ENCODE results near the gene NRXN2. TPM values are rescaled to one million over a fixed set of nuclear protein-coding genes. Genes with fewer than 3 reads are reported as not detected.

NRXN2 gene
- total RNA-seq, 1 donor from 2014 or later, result 50.4 TPM

GRCh38 chr11:64726867-64727530, 4.0 kb upstream of the NRXN2 start:
- H3K27me3 Mint-ChIP-seq (ENCODE audit: unreplicated experiment), result peaks cover 16% of the 10 kb centered on the region
- no peak for DNase-seq
- TF ChIP-seq, protein P1, sequence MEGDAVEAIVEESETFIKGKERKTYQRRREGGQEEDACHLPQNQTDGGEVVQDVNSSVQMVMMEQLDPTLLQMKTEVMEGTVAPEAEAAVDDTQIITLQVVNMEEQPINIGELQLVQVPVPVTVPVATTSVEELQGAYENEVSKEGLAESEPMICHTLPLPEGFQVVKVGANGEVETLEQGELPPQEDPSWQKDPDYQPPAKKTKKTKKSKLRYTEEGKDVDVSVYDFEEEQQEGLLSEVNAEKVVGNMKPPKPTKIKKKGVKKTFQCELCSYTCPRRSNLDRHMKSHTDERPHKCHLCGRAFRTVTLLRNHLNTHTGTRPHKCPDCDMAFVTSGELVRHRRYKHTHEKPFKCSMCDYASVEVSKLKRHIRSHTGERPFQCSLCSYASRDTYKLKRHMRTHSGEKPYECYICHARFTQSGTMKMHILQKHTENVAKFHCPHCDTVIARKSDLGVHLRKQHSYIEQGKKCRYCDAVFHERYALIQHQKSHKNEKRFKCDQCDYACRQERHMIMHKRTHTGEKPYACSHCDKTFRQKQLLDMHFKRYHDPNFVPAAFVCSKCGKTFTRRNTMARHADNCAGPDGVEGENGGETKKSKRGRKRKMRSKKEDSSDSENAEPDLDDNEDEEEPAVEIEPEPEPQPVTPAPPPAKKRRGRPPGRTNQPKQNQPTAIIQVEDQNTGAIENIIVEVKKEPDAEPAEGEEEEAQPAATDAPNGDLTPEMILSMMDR (IDR thresholded peaks at IDR 0.05; ENCODE audit: partially characterized antibody, unreplicated experiment), result no peak
- H3K36me3 Mint-ChIP-seq (ENCODE audit: unreplicated experiment), result no peaks in the 10 kb centered on the region
- H3K4me1 Mint-ChIP-seq (ENCODE audit: low read depth, unreplicated experiment), result peaks cover 20% of the 10 kb centered on the region
- H3K9me3 Mint-ChIP-seq (ENCODE audit: unreplicated experiment), result peaks cover 9% of the 10 kb centered on the region
- no peak overlapping the region for H3K4me3 Mint-ChIP-seq (ENCODE audit: unreplicated experiment)
- H3K27ac Mint-ChIP-seq (ENCODE audit: unreplicated experiment), result no peak overlapping the region

GRCh38 chr11:64726211-64726641, 3.2 kb upstream of the NRXN2 start:
- Mint-ChIP-seq H3K36me3 (ENCODE audit: unreplicated experiment) (no peaks in the 10 kb centered on the region), H3K4me1 (ENCODE audit: low read depth, unreplicated experiment) (peaks cover 20% of the 10 kb centered on the region)
- no peak for DNase-seq

GRCh38 chr11:64724863-64725532, 2.0 kb upstream of the NRXN2 start:
- Mint-ChIP-seq H3K4me3 (ENCODE audit: unreplicated experiment) (peak overlapping the region; percentile 62), H3K4me1 (ENCODE audit: low read depth, unreplicated experiment) (peaks cover 26% of the 10 kb centered on the region), H3K27me3 (ENCODE audit: unreplicated experiment) (peaks cover 26% of the 10 kb centered on the region), H3K36me3 (ENCODE audit: unreplicated experiment) (no peaks in the 10 kb centered on the region), H3K27ac (ENCODE audit: unreplicated experiment) (peak overlapping the region; percentile 73), H3K9me3 (ENCODE audit: unreplicated experiment) (peaks cover 11% of the 10 kb centered on the region)
- TF ChIP-seq, protein P1 (IDR thresholded peaks at IDR 0.05; ENCODE audit: partially characterized antibody, unreplicated experiment), result no peak
- DNase-seq, result no peak

More at GRCh38 chr11:64726211-64726641, 3.2 kb upstream of the NRXN2 start:
- H3K27ac Mint-ChIP-seq (ENCODE audit: unreplicated experiment), result no peak overlapping the region
- H3K9me3 Mint-ChIP-seq (ENCODE audit: unreplicated experiment), result peaks cover 11% of the 10 kb centered on the region
- no peak overlapping the region for H3K4me3 Mint-ChIP-seq (ENCODE audit: unreplicated experiment)
- H3K27me3 Mint-ChIP-seq (ENCODE audit: unreplicated experiment), result peaks cover 16% of the 10 kb centered on the region
- TF ChIP-seq, protein P1 (IDR thresholded peaks at IDR 0.05; ENCODE audit: partially characterized antibody, unreplicated experiment), result no peak

DNA sequence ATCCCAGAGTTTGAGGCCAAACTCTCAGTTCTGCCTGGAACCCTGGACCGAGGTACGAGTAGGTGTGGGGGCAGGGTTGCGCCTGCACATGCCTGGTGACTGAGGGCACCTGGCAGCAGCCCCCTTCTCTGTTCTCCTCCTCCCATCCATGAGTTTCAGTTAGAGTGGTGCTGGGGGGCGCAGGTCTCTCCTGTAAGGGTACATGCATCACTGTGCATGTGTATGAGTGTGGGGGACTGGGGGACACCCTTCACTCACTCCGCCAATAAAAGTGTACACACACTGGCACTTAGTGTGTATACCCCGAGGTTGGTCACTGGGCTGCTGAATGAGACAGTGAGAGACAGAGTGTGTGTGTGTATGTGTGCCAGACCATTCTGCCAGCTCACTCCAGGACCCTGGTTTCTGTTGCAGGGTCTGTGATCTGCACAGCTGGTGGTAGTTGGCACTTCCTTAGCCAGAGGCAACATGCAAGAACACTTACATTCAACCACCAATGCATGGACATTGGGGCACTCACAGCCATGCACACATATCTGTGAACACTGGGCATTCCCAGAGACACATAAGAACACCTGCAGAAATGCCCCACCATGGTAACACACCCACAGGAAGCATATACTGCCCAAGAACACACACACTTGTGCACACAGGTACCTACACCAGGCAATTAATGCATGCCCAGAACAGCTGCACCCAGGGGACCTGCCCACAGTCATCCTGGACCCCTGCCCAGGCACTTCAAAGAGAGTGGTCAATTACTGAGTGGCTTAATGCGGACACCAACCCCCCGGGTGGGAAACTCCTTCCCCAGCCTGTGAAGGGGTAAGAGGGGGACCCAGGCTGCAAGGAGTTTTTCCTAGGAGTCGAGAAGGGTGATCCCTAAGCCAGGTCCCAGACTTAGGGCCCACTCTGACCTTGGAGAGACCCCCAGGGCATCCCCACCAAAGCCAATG, 1.2 kb upstream of the NRXN2 start:
- no peak for DNase-seq
- Mint-ChIP-seq H3K9me3 (ENCODE audit: unreplicated experiment) (peaks cover 11% of the 10 kb centered on the region), H3K4me1 (ENCODE audit: low read depth, unreplicated experiment) (peaks cover 26% of the 10 kb centered on the region), H3K4me3 (ENCODE audit: unreplicated experiment) (peak overlapping the region; percentile 76), H3K36me3 (ENCODE audit: unreplicated experiment) (no peaks in the 10 kb centered on the region), H3K27me3 (ENCODE audit: unreplicated experiment) (peaks cover 26% of the 10 kb centered on the region), H3K27ac (ENCODE audit: unreplicated experiment) (peak overlapping the region; percentile 64)
- TF ChIP-seq, protein P1 (IDR thresholded peaks at IDR 0.05; ENCODE audit: partially characterized antibody, unreplicated experiment), result no peak
